ENCODE measurements around the gene ARHGAP40.

DNA sequence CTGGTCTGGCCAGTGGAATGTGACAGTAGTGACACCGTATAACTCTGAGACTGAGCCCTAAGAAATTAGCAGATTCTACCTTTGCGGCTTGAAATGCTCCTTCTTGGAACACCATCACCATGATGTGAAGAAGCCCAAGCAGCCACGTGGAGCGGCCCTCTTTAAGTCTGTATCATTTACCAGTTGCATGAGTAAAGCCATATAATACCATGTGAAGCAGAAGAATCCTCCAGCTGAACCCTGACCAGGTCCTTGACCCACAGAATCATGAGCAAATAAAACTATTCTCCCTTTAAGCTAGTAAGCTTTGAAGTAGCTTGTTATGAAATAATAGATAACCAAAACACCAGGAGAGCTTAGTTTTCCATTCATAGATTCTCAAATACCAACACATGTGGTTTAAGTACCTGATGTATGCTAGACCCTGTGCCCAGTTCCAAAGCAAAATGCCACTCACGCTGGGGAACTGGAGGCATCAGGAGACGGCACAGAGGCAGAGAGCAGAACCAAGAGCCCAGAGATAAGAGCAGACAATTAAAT, 65.9 kb downstream of the ARHGAP40 start:
- TF ChIP-seq BCL11A (IDR thresholded peaks at IDR 0.05; ENCODE audit: low read depth in 2 of 2, low read length in 2 of 2) (no peak), EGR1 (IDR thresholded peaks at IDR 0.05; ENCODE audit: borderline replicate concordance, low read depth, low read length) (no peak), ASH2L (IDR thresholded peaks at IDR 0.05; ENCODE audit: low read length) (no peak), FOSL1 (IDR thresholded peaks at IDR 0.05; ENCODE audit: insufficient read depth, low read depth, low read length) (no peak), POLR2A (IDR thresholded peaks at IDR 0.05; ENCODE audit: control extremely low read depth in 1 of 2, low read depth in 2 of 2, low read length in 2 of 2) (no peak), SIRT6 (IDR thresholded peaks at IDR 0.05; ENCODE audit: low read length) (no peak)
- TF ChIP-seq, protein P1, sequence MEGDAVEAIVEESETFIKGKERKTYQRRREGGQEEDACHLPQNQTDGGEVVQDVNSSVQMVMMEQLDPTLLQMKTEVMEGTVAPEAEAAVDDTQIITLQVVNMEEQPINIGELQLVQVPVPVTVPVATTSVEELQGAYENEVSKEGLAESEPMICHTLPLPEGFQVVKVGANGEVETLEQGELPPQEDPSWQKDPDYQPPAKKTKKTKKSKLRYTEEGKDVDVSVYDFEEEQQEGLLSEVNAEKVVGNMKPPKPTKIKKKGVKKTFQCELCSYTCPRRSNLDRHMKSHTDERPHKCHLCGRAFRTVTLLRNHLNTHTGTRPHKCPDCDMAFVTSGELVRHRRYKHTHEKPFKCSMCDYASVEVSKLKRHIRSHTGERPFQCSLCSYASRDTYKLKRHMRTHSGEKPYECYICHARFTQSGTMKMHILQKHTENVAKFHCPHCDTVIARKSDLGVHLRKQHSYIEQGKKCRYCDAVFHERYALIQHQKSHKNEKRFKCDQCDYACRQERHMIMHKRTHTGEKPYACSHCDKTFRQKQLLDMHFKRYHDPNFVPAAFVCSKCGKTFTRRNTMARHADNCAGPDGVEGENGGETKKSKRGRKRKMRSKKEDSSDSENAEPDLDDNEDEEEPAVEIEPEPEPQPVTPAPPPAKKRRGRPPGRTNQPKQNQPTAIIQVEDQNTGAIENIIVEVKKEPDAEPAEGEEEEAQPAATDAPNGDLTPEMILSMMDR (IDR thresholded peaks at IDR 0.05; ENCODE audit: control extremely low read depth in 1 of 3, insufficient read depth in 1 of 3, low read depth in 1 of 3, low read length in 3 of 3), result no peak

Measured in H1 (cell line).